ENCODE data around the gene SOCS6.

Gene SOCS6

GRCh38 chr18:70324897-70325296 is 36.1 kb downstream of the SOCS6 start:
- no peak overlapping the region for H3K9ac ChIP-seq (ENCODE audit: low read length)

GRCh38 chr18:70326255-70326654 is 37.4 kb downstream of the SOCS6 start:
- H3K27ac ChIP-seq (ENCODE audit: low read depth, low read length) = no peak overlapping the region
- H3K4me1 ChIP-seq (ENCODE audit: control insufficient read depth, insufficient read depth, low read length) = peaks cover 5% of the 10 kb centered on the region; the same call in 1 of the 2 replicates
- no peaks in the 10 kb centered on the region for H3K9me3 ChIP-seq (ENCODE audit: control insufficient read depth, insufficient read depth, low read depth, low read length)
- peaks cover 16% of the 10 kb centered on the region for H3K36me3 ChIP-seq (ENCODE audit: control insufficient read depth, insufficient read depth, low read length)
- no peak overlapping the region for H3K9ac ChIP-seq (ENCODE audit: low read length)
- H3K27me3 ChIP-seq (ENCODE audit: control insufficient read depth, insufficient read depth, low read length) = no peaks in the 10 kb centered on the region
- H3K4me3 ChIP-seq (ENCODE audit: low read depth, low read length) = no peak overlapping the region

More at GRCh38 chr18:70324897-70325296, 36.1 kb downstream of the SOCS6 start:
- Histone ChIP-seq H3K27ac (ENCODE audit: low read depth, low read length) (no peak overlapping the region), H3K4me3 (ENCODE audit: low read depth, low read length) (no peak overlapping the region), H3K36me3 (ENCODE audit: control insufficient read depth, insufficient read depth, low read length) (peaks cover 16% of the 10 kb centered on the region), H3K4me1 (ENCODE audit: control insufficient read depth, insufficient read depth, low read length) (peaks cover 4% of the 10 kb centered on the region; the same call in 1 of the 2 replicates), H3K27me3 (ENCODE audit: control insufficient read depth, insufficient read depth, low read length) (no peaks in the 10 kb centered on the region), H3K9me3 (ENCODE audit: control insufficient read depth, insufficient read depth, low read depth, low read length) (no peaks in the 10 kb centered on the region)

GRCh38 chr18:70328169-70328568 is 39.3 kb downstream of the SOCS6 start:
- 0 out of 2 replicates have a peak, but pooled peaks cover 4% of the 10 kb centered on the region for H3K4me1 ChIP-seq (ENCODE audit: control insufficient read depth, insufficient read depth, low read length)
- no peaks in the 10 kb centered on the region for H3K9me3 ChIP-seq (ENCODE audit: control insufficient read depth, insufficient read depth, low read depth, low read length)
- H3K27me3 ChIP-seq (ENCODE audit: control insufficient read depth, insufficient read depth, low read length) = no peaks in the 10 kb centered on the region
- no peak overlapping the region for H3K4me3 ChIP-seq (ENCODE audit: low read depth, low read length)
- H3K36me3 ChIP-seq (ENCODE audit: control insufficient read depth, insufficient read depth, low read length) = peaks cover 16% of the 10 kb centered on the region
- no peak overlapping the region for H3K27ac ChIP-seq (ENCODE audit: low read depth, low read length)
- no peak overlapping the region for H3K9ac ChIP-seq (ENCODE audit: low read length)

- Histone ChIP-seq H3K4me3 (ENCODE audit: low read depth, low read length) (no peak overlapping the region), H3K4me1 (ENCODE audit: control insufficient read depth, insufficient read depth, low read length) (0 out of 2 replicates have a peak, but pooled peaks cover 4% of the 10 kb centered on the region), H3K27me3 (ENCODE audit: control insufficient read depth, insufficient read depth, low read length) (no peaks in the 10 kb centered on the region), H3K9ac (ENCODE audit: low read length) (no peak overlapping the region), H3K9me3 (ENCODE audit: control insufficient read depth, insufficient read depth, low read depth, low read length) (peaks cover 4% of the 10 kb centered on the region), H3K36me3 (ENCODE audit: control insufficient read depth, insufficient read depth, low read length) (peaks cover 16% of the 10 kb centered on the region), H3K27ac (ENCODE audit: low read depth, low read length) (no peak overlapping the region)
Measured at GRCh38 chr18:70329071-70329470, 40.2 kb downstream of the SOCS6 start.

- 0 out of 2 replicates have a peak, but pooled peaks cover 4% of the 10 kb centered on the region for H3K36me3 ChIP-seq (ENCODE audit: control insufficient read depth, insufficient read depth, low read length)
- no peak overlapping the region for H3K27ac ChIP-seq (ENCODE audit: low read depth, low read length)
- no peak overlapping the region for H3K9ac ChIP-seq (ENCODE audit: low read length)
- no peaks in the 10 kb centered on the region for H3K27me3 ChIP-seq (ENCODE audit: control insufficient read depth, insufficient read depth, low read length)
- no peak overlapping the region for H3K4me3 ChIP-seq (ENCODE audit: low read depth, low read length)
- H3K4me1 ChIP-seq (ENCODE audit: control insufficient read depth, insufficient read depth, low read length) = 0 out of 2 replicates have a peak, but pooled peaks cover 4% of the 10 kb centered on the region
- H3K9me3 ChIP-seq (ENCODE audit: control insufficient read depth, insufficient read depth, low read depth, low read length) = peaks cover 15% of the 10 kb centered on the region
Measured at GRCh38 chr18:70330887-70331286, 42.0 kb downstream of the SOCS6 start.

- Histone ChIP-seq H3K27ac (ENCODE audit: low read depth, low read length) (no peak overlapping the region), H3K4me3 (ENCODE audit: low read depth, low read length) (no peak overlapping the region), H3K27me3 (ENCODE audit: control insufficient read depth, insufficient read depth, low read length) (no peaks in the 10 kb centered on the region), H3K9ac (ENCODE audit: low read length) (no peak overlapping the region), H3K4me1 (ENCODE audit: control insufficient read depth, insufficient read depth, low read length) (peaks cover 8% of the 10 kb centered on the region; the same call in 1 of the 2 replicates), H3K36me3 (ENCODE audit: control insufficient read depth, insufficient read depth, low read length) (0 out of 2 replicates have a peak, but pooled peaks cover 2% of the 10 kb centered on the region), H3K9me3 (ENCODE audit: control insufficient read depth, insufficient read depth, low read depth, low read length) (peaks cover 15% of the 10 kb centered on the region)
Measured at GRCh38 chr18:70331456-70332097, 42.7 kb downstream of the SOCS6 start.

GRCh38 chr18:70332694-70333093 is 43.8 kb downstream of the SOCS6 start:
- H3K9ac ChIP-seq (ENCODE audit: low read length) = no peak overlapping the region

GRCh38 chr18:70333316-70333715 is 44.5 kb downstream of the SOCS6 start:
- Histone ChIP-seq H3K27me3 (ENCODE audit: control insufficient read depth, insufficient read depth, low read length) (no peaks in the 10 kb centered on the region), H3K4me1 (ENCODE audit: control insufficient read depth, insufficient read depth, low read length) (peaks cover 20% of the 10 kb centered on the region), H3K27ac (ENCODE audit: low read depth, low read length) (no peak overlapping the region), H3K9ac (ENCODE audit: low read length) (no peak overlapping the region), H3K4me3 (ENCODE audit: low read depth, low read length) (no peak overlapping the region), H3K36me3 (ENCODE audit: control insufficient read depth, insufficient read depth, low read length) (0 out of 2 replicates have a peak, but pooled peaks cover 2% of the 10 kb centered on the region), H3K9me3 (ENCODE audit: control insufficient read depth, insufficient read depth, low read depth, low read length) (peaks cover 15% of the 10 kb centered on the region)

More at GRCh38 chr18:70332694-70333093, 43.8 kb downstream of the SOCS6 start:
- Histone ChIP-seq H3K4me3 (ENCODE audit: low read depth, low read length) (no peak overlapping the region), H3K4me1 (ENCODE audit: control insufficient read depth, insufficient read depth, low read length) (peaks cover 20% of the 10 kb centered on the region), H3K27ac (ENCODE audit: low read depth, low read length) (no peak overlapping the region), H3K27me3 (ENCODE audit: control insufficient read depth, insufficient read depth, low read length) (no peaks in the 10 kb centered on the region), H3K9me3 (ENCODE audit: control insufficient read depth, insufficient read depth, low read depth, low read length) (peaks cover 15% of the 10 kb centered on the region), H3K36me3 (ENCODE audit: control insufficient read depth, insufficient read depth, low read length) (0 out of 2 replicates have a peak, but pooled peaks cover 2% of the 10 kb centered on the region)

- Histone ChIP-seq H3K36me3 (ENCODE audit: control insufficient read depth, insufficient read depth, low read length) (0 out of 2 replicates have a peak, but pooled peaks cover 2% of the 10 kb centered on the region), H3K9ac (ENCODE audit: low read length) (no peak overlapping the region), H3K4me1 (ENCODE audit: control insufficient read depth, insufficient read depth, low read length) (peaks cover 20% of the 10 kb centered on the region), H3K27ac (ENCODE audit: low read depth, low read length) (no peak overlapping the region), H3K4me3 (ENCODE audit: low read depth, low read length) (no peak overlapping the region), H3K9me3 (ENCODE audit: control insufficient read depth, insufficient read depth, low read depth, low read length) (peaks cover 16% of the 10 kb centered on the region), H3K27me3 (ENCODE audit: control insufficient read depth, insufficient read depth, low read length) (no peaks in the 10 kb centered on the region)
Measured at GRCh38 chr18:70333757-70334156, 44.9 kb downstream of the SOCS6 start.

GRCh38 chr18:70334264-70334663 is 45.4 kb downstream of the SOCS6 start:
- no peak overlapping the region for H3K27ac ChIP-seq (ENCODE audit: low read depth, low read length)
- peaks cover 20% of the 10 kb centered on the region for H3K4me1 ChIP-seq (ENCODE audit: control insufficient read depth, insufficient read depth, low read length)
- no peaks in the 10 kb centered on the region for H3K27me3 ChIP-seq (ENCODE audit: control insufficient read depth, insufficient read depth, low read length)
- no peak overlapping the region for H3K4me3 ChIP-seq (ENCODE audit: low read depth, low read length)
- H3K9me3 ChIP-seq (ENCODE audit: control insufficient read depth, insufficient read depth, low read depth, low read length) = peaks cover 22% of the 10 kb centered on the region
- H3K36me3 ChIP-seq (ENCODE audit: control insufficient read depth, insufficient read depth, low read length) = peaks cover 7% of the 10 kb centered on the region; the same call in 1 of the 2 replicates
- H3K9ac ChIP-seq (ENCODE audit: low read length) = no peak overlapping the region

- Histone ChIP-seq H3K4me1 (ENCODE audit: control insufficient read depth, insufficient read depth, low read length) (peaks cover 20% of the 10 kb centered on the region), H3K9me3 (ENCODE audit: control insufficient read depth, insufficient read depth, low read depth, low read length) (peaks cover 23% of the 10 kb centered on the region), H3K9ac (ENCODE audit: low read length) (no peak overlapping the region), H3K36me3 (ENCODE audit: control insufficient read depth, insufficient read depth, low read length) (peaks cover 8% of the 10 kb centered on the region; the same call in 1 of the 2 replicates), H3K27ac (ENCODE audit: low read depth, low read length) (no peak overlapping the region), H3K4me3 (ENCODE audit: low read depth, low read length) (no peak overlapping the region), H3K27me3 (ENCODE audit: control insufficient read depth, insufficient read depth, low read length) (no peaks in the 10 kb centered on the region)
Measured at GRCh38 chr18:70334728-70335329, 46.0 kb downstream of the SOCS6 start.
